HG03025 (cell line): ENCODE results near the gene KCNJ15.
"Not testable (repeated sequence)": the region's sequence is repeated elsewhere in the genome, so short reads cannot be mapped to it uniquely, and the experiment has no call there.

Experiments
- ATAC-seq: cut with Tn5 transposase; IDR thresholded peaks from one replicate; pipeline ENCODE4 v1.9.1; 2021; ENCODE audit warnings: mild to moderate bottlenecking, moderate library complexity; ENCODE audit not compliant: unreplicated experiment, low FRiP score

Gene KCNJ15

GRCh38 chr21:38256599-38257302 lies at the start of gene KCNJ15:
Gene KCNJ15, plus strand, starts transcription at chr21:38256991. Its CDS starts 42,271 bp downstream, at chr21:38299262.
- no peak for ATAC-seq

DNA sequence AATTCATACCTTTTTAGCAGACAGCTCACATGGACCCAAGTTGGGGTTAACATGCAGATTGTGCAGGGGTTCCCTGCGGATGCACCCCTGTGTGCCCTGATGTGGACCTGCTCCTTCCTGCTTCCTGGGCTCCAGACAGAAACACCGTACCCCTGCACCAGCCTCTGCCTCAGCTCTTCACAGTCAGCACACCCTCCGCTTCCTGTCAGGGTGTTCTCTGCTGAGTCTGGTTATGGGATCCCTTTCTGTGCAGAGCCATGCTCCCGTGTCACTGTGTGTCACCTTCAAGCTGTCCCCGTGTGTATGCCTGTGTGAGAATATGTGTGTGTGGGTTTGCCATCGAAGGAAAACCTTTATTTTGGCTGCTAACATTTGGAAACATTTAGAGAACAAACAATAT lies 48.7 kb upstream of the KCNJ15 start:
- no peak for ATAC-seq

DNA sequence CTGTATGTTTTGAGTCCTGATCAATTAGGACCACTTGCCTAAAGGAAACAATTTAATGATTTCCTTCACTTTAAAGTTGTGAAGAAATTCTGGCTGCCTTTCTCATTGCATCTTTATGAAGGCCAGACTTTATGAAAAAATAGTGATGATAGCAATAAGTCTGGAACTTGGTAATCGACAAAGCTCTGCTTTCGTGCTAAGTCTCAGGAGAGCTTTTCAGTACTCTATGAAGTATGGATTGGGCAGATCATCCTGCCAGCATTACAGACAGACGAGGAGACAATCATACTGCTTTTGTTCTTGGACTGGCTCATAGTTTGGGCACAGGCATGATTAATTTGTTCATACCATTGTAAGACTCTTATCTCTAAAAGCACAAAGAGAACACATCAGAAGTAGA lies 45.5 kb upstream of the KCNJ15 start:
- no peak for ATAC-seq

DNA sequence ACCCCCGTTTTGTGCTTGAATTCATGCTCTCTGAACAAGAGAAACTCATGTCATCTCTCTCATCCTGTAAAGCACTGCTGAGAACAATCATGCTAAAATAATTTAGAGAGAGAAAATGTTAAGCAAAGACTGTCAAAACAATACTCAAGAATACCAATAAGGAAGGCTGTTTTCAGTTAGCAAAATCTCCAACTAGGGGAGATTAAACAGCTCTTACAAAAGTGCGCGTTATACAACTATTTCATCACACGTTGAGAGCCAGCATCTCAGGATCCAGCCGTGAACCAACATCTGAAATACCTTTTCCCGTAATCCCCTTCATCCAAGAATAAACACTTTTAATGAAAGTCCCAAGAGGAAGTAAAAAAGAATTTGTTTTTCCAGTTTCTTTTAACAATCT lies 44.1 kb upstream of the KCNJ15 start:
- ATAC-seq: no peak

GRCh38 chr21:38219049-38219628 lies 37.7 kb upstream of the KCNJ15 start:
- no peak for ATAC-seq

DNA sequence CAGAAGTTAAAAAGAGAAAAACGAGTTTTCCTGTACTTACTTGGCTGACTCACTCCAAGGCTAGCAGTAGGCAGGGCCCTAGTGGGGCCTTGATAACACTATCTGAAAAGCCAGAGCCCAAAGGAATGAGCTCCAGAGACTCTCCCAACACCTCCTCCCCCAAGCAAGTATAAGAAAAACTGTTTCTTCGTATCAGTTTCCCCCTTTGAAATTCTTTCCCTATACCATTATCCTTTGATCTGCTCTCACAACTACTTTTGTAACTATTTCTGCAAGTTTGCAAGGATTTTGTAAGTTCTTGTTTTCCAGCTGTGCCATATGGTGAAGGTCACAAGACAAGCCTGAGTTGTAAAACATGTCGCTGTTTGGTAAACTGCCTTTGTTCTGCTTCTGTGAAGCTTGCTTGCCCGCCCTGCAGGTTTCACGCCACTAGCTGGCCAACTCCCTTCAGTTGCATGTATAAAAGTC lies 36.5 kb upstream of the KCNJ15 start:
- no peak for ATAC-seq

DNA sequence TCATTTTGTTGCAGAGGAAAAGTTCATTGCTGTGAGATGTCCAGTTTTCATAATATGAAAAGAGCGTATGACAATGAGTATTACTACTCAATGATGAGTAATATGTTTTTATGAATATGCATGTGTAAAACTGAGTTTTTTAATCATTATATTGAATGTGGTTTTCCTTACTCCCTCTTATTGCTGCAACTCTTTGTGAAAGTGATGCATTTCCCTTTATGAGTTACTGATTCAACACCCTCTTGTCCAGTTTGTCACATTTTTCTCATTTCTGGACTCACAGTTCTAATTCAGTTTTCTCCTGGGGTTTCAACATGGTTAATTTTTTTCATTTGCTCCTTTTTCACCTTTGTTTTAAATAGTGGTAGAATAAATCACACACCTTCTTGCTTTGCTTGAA lies 35.2 kb upstream of the KCNJ15 start:
- no peak for ATAC-seq

DNA sequence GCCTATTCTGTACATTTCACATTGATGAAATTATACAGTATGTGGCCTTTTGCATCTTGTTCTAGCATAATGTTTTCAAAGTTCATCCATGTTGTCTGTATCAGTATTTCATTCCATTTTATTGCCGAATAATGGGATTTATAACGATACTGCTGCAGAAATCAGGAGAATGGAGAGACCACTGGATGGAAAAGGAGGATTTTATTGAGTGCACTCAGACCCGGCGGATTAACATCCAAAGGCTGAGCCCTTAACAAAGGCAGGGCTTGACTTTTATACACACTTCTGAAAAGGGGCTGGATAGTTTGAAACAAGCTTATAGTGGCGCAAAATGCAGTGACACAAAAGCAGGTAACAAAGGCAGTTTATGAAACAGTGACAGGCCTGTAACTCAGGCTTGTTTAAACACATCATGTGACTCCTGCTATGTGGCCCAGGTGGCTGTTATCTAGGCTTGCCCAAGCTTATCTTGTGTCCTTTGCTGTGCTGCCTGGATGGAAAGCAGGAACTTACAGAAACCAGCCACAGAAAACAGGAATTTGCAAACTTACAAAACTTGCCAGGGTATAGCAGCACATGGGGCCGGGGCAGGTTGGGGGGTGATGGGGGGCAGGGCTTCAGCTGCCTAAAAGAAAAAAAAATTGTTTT lies 32.8 kb upstream of the KCNJ15 start:
- ATAC-seq: no peak

- no peak for ATAC-seq
Observed at GRCh38 chr21:38227401-38227800, 29.4 kb upstream of the KCNJ15 start.

DNA sequence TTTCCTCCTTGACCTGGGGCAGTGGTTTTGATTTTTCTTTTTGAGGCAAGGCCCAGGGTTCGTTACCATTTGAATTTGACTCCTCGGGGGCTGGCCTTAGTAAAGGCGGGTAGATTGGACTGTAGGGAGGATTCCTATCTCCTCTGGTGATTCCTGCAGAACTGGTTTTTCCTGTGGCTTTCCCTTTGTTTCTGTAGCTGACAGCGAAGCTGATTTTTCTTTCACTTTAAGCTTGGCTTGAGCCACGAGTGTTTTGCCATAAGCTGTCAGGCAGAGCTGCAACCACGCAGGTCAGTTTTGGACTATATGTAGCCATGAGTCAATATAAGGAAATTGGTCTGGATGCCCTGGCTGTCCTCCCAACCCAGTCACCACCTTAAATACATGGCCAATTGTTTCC lies 28.7 kb upstream of the KCNJ15 start:
- ATAC-seq: no peak

GRCh38 chr21:38228537-38228936 lies 28.3 kb upstream of the KCNJ15 start:
- ATAC-seq: no peak

DNA sequence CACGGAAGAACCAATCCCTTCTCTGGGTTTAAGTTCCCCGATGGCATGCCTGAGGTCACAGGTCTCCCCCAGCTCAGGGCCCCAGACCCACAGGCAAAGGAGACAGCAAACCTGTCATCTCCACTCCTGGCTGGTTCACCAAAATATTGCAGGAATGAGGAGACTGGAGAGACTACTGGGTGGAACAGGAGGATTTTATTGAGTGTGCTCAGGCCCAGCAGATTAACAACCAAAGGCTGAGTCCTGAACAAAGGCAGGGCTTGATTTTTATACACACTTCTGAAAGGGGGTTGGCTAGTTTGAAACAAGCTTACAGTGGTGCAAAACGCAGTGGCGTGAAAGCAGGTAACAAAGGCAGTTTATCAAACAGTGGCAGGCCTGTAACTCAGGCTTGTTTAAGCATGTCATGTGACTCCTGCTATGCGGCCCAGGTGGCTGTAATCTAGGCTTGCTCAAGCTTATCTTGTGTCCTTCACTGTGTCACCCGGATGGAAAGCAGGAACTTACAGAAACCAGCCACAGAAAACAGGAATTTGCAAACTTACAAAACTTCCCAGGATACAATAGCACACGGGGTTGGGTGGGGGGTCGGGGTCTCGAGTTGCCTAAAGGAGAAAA lies 27.4 kb upstream of the KCNJ15 start:
- no peak for ATAC-seq

- no peak for ATAC-seq
Observed at GRCh38 chr21:38234395-38235142, 22.2 kb upstream of the KCNJ15 start.

DNA sequence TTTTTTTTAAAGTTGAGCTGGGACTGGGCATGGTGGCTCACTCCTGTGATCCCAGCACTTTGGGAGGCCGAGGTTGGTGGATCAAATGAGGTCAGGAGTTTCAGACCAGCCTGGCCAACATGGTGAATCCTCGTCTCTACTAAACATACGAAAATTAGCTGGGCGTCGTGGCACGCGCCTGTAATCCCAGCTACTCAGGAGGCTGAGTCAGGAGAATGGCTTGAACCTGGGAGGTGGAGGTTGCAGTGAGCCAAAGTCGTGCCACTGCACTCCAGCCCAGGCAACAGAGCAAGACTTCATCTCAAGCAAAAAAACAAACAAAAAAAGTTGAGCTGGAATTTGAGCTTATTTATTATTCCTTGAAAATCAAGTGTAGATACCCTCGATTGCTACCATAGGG lies 21.5 kb upstream of the KCNJ15 start:
- ATAC-seq: not testable (repeated sequence)

DNA sequence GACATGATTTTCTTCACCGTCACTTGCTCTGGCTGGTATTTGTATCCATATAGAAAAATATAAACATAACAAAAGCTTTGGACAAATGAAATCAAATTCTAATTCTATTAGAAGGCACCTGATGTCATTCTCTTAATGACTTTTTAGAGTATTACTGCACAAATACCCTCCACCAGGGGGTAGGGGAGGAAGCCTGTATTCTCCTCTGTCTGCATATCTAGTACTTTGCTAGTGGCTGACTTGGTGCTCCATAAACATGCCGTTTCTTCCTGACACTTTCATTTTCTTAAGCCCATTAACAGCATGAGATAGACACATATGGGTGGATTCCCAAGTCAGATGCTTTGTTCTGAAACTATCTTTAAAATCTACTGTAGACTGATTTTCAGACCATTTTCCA lies 20.6 kb upstream of the KCNJ15 start:
- ATAC-seq: no peak

DNA sequence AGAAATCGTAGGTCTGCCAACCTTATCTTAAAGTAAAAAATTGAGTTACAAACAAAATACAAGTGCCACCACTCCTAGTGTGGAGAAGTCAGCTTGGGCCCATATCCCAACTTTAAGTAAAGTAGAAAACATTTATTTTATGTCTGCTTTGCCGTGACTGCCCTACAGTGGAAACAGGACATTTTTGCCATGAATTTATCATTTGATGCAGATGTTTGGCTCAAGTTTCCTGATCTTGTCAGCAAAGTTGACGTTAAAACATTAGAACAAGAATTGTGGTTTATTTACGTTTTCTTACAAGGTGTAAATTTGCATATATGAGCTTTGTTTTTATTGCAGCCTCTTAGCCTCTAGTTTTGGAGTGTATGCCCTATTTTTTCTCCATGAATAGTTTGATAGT lies 17.1 kb upstream of the KCNJ15 start:
- no peak for ATAC-seq

GRCh38 chr21:38240129-38240528 lies 16.7 kb upstream of the KCNJ15 start:
- ATAC-seq: no peak

- no peak for ATAC-seq
Observed at GRCh38 chr21:38241029-38241740, 15.6 kb upstream of the KCNJ15 start.

GRCh38 chr21:38242061-38242460 lies 14.7 kb upstream of the KCNJ15 start:
- ATAC-seq: no peak

- no peak for ATAC-seq
Observed at GRCh38 chr21:38243732-38244406, 12.9 kb upstream of the KCNJ15 start.
